ENCODE measurements around the gene KCNB1. TPM values are rescaled to one million over a fixed set of nuclear protein-coding genes. Genes with fewer than 3 reads are reported as not detected.

KCNB1 gene
- total and polyA plus RNA-seq, 2 experiments from 2014 or later = 0.11 to 0.13 TPM

DNA sequence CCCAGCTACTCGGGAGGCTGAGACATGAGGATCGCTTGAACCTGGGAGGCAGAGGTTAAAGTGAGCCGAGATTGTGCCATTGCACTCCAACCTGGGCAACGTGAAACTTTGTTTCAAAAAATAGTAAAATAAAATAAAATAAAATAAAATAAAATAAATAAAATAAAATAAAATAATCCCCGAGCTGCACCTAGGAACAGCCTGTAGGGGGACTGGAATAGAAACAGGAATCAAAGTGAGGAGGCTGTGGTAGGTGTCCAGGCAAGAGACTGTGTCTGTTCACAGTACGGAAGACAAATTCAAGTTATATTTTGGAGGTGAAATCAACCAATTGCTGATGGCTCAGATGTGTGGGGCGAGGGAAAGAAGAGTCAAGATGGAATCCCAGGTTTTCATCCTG is 86.2 kb downstream of the KCNB1 start:
- no peak overlapping the region for H3K4me3 ChIP-seq
- H3K27ac ChIP-seq = no peak overlapping the region
- no peak overlapping the region for H2AFZ ChIP-seq
- in situ Hi-C loops (cut with MboI) = no loop called here
- H3K4me2 ChIP-seq (ENCODE audit: unreplicated experiment) = no peak overlapping the region
- 91 to 94% methylated on average over 7 of the region's 7 CpGs for WGBS, 2 experiments (ENCODE audit: low coverage in 1 of 2, low lambda C conversion rate in 2 of 2, missing lambda C conversion rate in 2 of 2)
- DNase-seq = peak; percentile 37
- H3K36me3 ChIP-seq (ENCODE audit: low read depth) = no peaks in the 10 kb centered on the region
- H3K4me1 ChIP-seq (ENCODE audit: insufficient read depth) = peaks cover 44% of the 10 kb centered on the region
- peaks cover 10% of the 10 kb centered on the region; the same call in 1 of the 2 replicates for H3K27me3 ChIP-seq (replicated peaks; ENCODE audit: insufficient read depth)
- H3K79me2 ChIP-seq (ENCODE audit: insufficient read depth) = no peaks in the 10 kb centered on the region
- no peaks in the 10 kb centered on the region for H3K9me3 ChIP-seq (ENCODE audit: low read depth)
- H3K9me2 ChIP-seq (ENCODE audit: insufficient read depth) = no peaks in the 10 kb centered on the region
- peaks cover 13% of the 10 kb centered on the region; the same call in 1 of the 2 replicates for H3F3A ChIP-seq (ENCODE audit: insufficient read depth)
- TF ChIP-seq EZH2 (IDR thresholded peaks at IDR 0.05; ENCODE audit: insufficient read depth, poor library complexity, severe bottlenecking) = no peak
- no peak for TF ChIP-seq EZH2phosphoT487 (IDR thresholded peaks at IDR 0.05; ENCODE audit: insufficient read depth, low read depth)
- H3K9ac ChIP-seq = no peak overlapping the region
- H4K20me1 ChIP-seq (ENCODE audit: insufficient read depth) = no peaks in the 10 kb centered on the region

DNA sequence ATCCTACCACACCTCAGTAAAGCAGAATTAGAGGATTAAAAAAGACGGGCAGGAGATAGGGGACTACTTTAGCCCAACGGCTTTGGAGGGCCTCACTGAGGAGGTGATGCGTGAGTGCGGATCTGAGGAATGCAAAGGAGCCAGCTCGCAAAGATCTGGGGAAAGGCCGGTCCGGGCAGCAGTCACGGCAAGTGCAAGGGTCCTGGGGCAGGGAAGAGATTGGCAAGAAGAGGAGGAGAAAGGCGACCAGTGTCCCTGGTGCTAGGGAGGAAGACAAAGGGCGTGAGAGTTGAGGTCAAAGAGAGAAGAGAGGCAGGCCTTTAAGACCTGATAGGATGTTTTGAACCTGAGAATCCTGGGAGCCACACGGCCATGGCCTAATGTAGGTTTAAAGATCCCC is 86.8 kb downstream of the KCNB1 start:
- no peaks in the 10 kb centered on the region for H3K9me3 ChIP-seq (ENCODE audit: low read depth)
- in situ Hi-C loops (cut with MboI) = no loop called here

DNA sequence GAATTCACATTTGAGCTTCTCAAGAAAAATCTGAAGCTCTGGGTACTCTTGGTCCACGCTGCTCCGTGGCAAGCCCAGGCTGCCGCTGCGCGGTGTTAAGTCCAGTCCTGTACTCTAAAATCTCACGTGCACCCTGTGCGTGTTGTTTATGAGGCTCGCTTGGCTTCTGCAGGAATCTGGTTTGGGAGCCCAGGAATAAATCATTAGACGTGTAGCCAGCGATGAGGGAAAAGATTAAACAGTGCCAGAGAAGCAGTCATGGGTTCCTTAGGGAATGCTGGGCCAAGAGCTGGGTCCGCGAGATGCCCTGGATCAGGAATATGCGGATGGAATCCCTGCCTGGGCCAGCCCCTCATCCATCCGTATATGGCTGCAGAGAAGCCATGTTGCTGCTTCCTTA is 87.3 kb downstream of the KCNB1 start:
- Histone ChIP-seq H3K27ac (no peak overlapping the region), H3K4me2 (ENCODE audit: unreplicated experiment) (no peak overlapping the region), H3K9ac (no peak overlapping the region), H3K36me3 (ENCODE audit: low read depth) (no peaks in the 10 kb centered on the region), H3K4me1 (ENCODE audit: insufficient read depth) (peaks cover 36% of the 10 kb centered on the region), H3K4me3 (no peak overlapping the region), H3K9me3 (ENCODE audit: low read depth) (no peaks in the 10 kb centered on the region), H4K20me1 (ENCODE audit: insufficient read depth) (no peaks in the 10 kb centered on the region; the same call in 1 of the 2 replicates), H3K79me2 (ENCODE audit: insufficient read depth) (no peaks in the 10 kb centered on the region), H2AFZ (no peak overlapping the region), H3F3A (ENCODE audit: insufficient read depth) (peaks cover 7% of the 10 kb centered on the region; the same call in 1 of the 2 replicates), H3K27me3 (replicated peaks; ENCODE audit: insufficient read depth) (peaks cover 10% of the 10 kb centered on the region; the same call in 1 of the 2 replicates), H3K9me2 (ENCODE audit: insufficient read depth) (no peaks in the 10 kb centered on the region)
- in situ Hi-C loops (cut with MboI) = no loop called here
- DNase-seq = peak; percentile 45
- WGBS, 2 experiments (ENCODE audit: low coverage in 1 of 2, low lambda C conversion rate in 2 of 2, missing lambda C conversion rate in 2 of 2) = 25% methylated on average over 14 of the region's 14 CpGs
- no peak for TF ChIP-seq EZH2 (IDR thresholded peaks at IDR 0.05; ENCODE audit: insufficient read depth, poor library complexity, severe bottlenecking)

More for the DNA sequence above, 86.8 kb downstream of the KCNB1 start:
- H4K20me1 ChIP-seq (ENCODE audit: insufficient read depth) = no peaks in the 10 kb centered on the region; the same call in 1 of the 2 replicates
- no peak for TF ChIP-seq EZH2phosphoT487 (IDR thresholded peaks at IDR 0.05; ENCODE audit: insufficient read depth, low read depth)
- no peak for TF ChIP-seq EZH2 (IDR thresholded peaks at IDR 0.05; ENCODE audit: insufficient read depth, poor library complexity, severe bottlenecking)
- H3K36me3 ChIP-seq (ENCODE audit: low read depth) = no peaks in the 10 kb centered on the region
- 94 to 95% methylated on average over 11 of the region's 11 CpGs for WGBS, 2 experiments (ENCODE audit: low coverage in 1 of 2, low lambda C conversion rate in 2 of 2, missing lambda C conversion rate in 2 of 2)
- H3K4me2 ChIP-seq (ENCODE audit: unreplicated experiment) = no peak overlapping the region
- H3K79me2 ChIP-seq (ENCODE audit: insufficient read depth) = no peaks in the 10 kb centered on the region
- H3K9me2 ChIP-seq (ENCODE audit: insufficient read depth) = no peaks in the 10 kb centered on the region
- no peak for DNase-seq
- H3K27ac ChIP-seq = no peak overlapping the region
- H3K9ac ChIP-seq = no peak overlapping the region
- peaks cover 10% of the 10 kb centered on the region; the same call in 1 of the 2 replicates for H3F3A ChIP-seq (ENCODE audit: insufficient read depth)
- no peak overlapping the region for H2AFZ ChIP-seq
- H3K4me1 ChIP-seq (ENCODE audit: insufficient read depth) = peaks cover 41% of the 10 kb centered on the region
- no peak overlapping the region for H3K4me3 ChIP-seq
- H3K27me3 ChIP-seq (replicated peaks; ENCODE audit: insufficient read depth) = peaks cover 10% of the 10 kb centered on the region; the same call in 1 of the 2 replicates

DNA sequence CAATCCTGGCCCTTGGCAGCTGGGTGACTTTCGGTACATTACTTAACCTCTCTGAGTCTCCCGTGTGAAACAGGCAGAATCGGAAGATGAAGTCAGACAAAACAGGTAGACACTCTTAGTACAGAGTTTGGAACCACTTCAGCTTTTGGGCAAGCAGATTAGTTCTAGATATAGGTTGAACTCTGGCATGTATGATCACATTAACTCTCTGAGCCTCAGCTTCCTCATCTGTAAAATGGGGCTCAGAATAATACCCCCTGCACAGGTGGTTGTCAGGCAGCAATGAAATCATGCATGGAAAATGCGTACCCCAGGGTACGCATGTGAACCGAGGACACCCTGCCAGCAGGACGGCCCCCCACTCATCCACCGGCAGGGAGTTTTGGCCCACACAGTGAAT is 87.7 kb downstream of the KCNB1 start:
- Histone ChIP-seq H3K4me2 (ENCODE audit: unreplicated experiment) (peak overlapping the region; percentile 9), H3K36me3 (ENCODE audit: low read depth) (no peaks in the 10 kb centered on the region), H3K9me2 (ENCODE audit: insufficient read depth) (no peaks in the 10 kb centered on the region), H3K4me3 (no peak overlapping the region), H3K9ac (no peak overlapping the region), H3F3A (ENCODE audit: insufficient read depth) (peaks cover 3% of the 10 kb centered on the region; the same call in 1 of the 2 replicates), H4K20me1 (ENCODE audit: insufficient read depth) (no peaks in the 10 kb centered on the region; the same call in 1 of the 2 replicates), H2AFZ (no peak overlapping the region), H3K79me2 (ENCODE audit: insufficient read depth) (no peaks in the 10 kb centered on the region), H3K27ac (no peak overlapping the region), H3K4me1 (ENCODE audit: insufficient read depth) (peaks cover 32% of the 10 kb centered on the region), H3K9me3 (ENCODE audit: low read depth) (no peaks in the 10 kb centered on the region), H3K27me3 (replicated peaks; ENCODE audit: insufficient read depth) (peaks cover 10% of the 10 kb centered on the region; the same call in 1 of the 2 replicates)
- in situ Hi-C loops (cut with MboI) = no loop called here
- 19 to 21% methylated on average over 8 of the region's 8 CpGs for WGBS, 2 experiments (ENCODE audit: low coverage in 1 of 2, low lambda C conversion rate in 2 of 2, missing lambda C conversion rate in 2 of 2)
- no peak for DNase-seq
- TF ChIP-seq EZH2phosphoT487 (IDR thresholded peaks at IDR 0.05; ENCODE audit: insufficient read depth, low read depth) (no peak), EZH2 (IDR thresholded peaks at IDR 0.05; ENCODE audit: insufficient read depth, poor library complexity, severe bottlenecking) (no peak)
